HepG2 (cell line): Measurements from ENCODE around the gene PASK. TPM values are rescaled to one million over a fixed set of nuclear protein-coding genes. Genes with fewer than 3 reads are reported as not detected.

ENCODE experiments used
- ATAC-seq: fragments of 200-7000 bp; cut with Tn5 transposase; 3 replicates; pipeline ENCODE4 v1.9.1; 2020; ENCODE audit warnings: mild to moderate bottlenecking, moderate library complexity
- BruUV-seq: library from RNA; stranded (reverse); fragments of 400-500 nt; replicated peaks from 2 replicates; lab custom pipeline; 2021; lab: Mats Ljungman, UMichigan
- CTCF ChIA-PET: fragments of 300-600 bp; formaldehyde crosslinking; extraction: SDS; loops from one replicate; lab custom pipeline; 2021; ENCODE audit warnings: low total read pairs, inconsistent platforms, low intra/inter-chr PET ratio; lab: Yijun Ruan, JAX
- POLR2A ChIA-PET: fragments of 350-600 bp; sonication (Branson Sonifier 250); formaldehyde crosslinking; loops from one replicate; lab custom pipeline; 2020; ENCODE audit warnings: antibody characterized with exemption, inconsistent platforms; lab: Yijun Ruan, JAX
- DNase-seq: peaks from one replicate; pipeline ENCODE4 v3.0.0-alpha.2; 2015; ENCODE audit warnings: low spot score
- FAIRE-seq: peaks from 3 replicates; lab custom pipeline; 2011; peaks lifted over from hg19 to GRCh38; lab: Jason Lieb, UNC
- H2AFZ ChIP-seq: one replicate; pipeline ENCODE4 v1.6.1; 2011; ENCODE audit warnings: low read length, inconsistent platforms
- H3K27ac ChIP-seq: fragments of 300-600 bp; 3 replicates; pipeline ENCODE4 v1.8.0; 2011; ENCODE audit warnings: mixed run types, mild to moderate bottlenecking, mixed read lengths, low read length, inconsistent platforms; ENCODE audit not compliant: insufficient read depth; ENCODE audit errors: extremely low read length
- H3K27me3 ChIP-seq, 2 experiments: fragments of 200-600 bp in 1 of 2; 2 replicates in 1 of 2; 3 replicates in 1 of 2; pipeline versions ENCODE4 v1.6.0 to v1.8.0; 2011; ENCODE audit warnings: low read length in 2 of 2, mild to moderate bottlenecking in 2 of 2, moderate library complexity in 2 of 2, inconsistent platforms in 1 of 2; ENCODE audit not compliant: insufficient read depth in 2 of 2, control insufficient read depth in 1 of 2
- H3K36me3 ChIP-seq, 2 experiments: fragments of 200-600 bp in 1 of 2; replicated peaks in 1 of 2; 2 replicates in 1 of 2; 3 replicates in 1 of 2; pipeline versions ENCODE4 v1.5.1 to v1.8.0; 2011; ENCODE audit warnings: low read length in 2 of 2, inconsistent platforms in 1 of 2; ENCODE audit not compliant: insufficient read depth in 2 of 2, control insufficient read depth in 1 of 2
- H3K4me1 ChIP-seq: 2 replicates; pipeline ENCODE4 v1.5.1; 2012; ENCODE audit warnings: low read length, inconsistent platforms; ENCODE audit not compliant: insufficient read depth
- H3K4me2 ChIP-seq: 2 replicates; pipeline ENCODE4 v1.6.0; 2011; ENCODE audit warnings: low read depth, low read length, inconsistent platforms
- H3K4me3 ChIP-seq, 3 experiments: fragments of 200-600 bp in 1 of 3; sonication (generic), shearing (Covaris generic) in 1 of 3; replicated peaks in 1 of 3; 2 replicates each; pipeline ENCODE4 v1.5.1; 2011 to 2016; ENCODE audit warnings: low read length in 3 of 3, inconsistent platforms in 2 of 3, low read depth in 2 of 3, mild to moderate bottlenecking in 2 of 3, control low read depth in 1 of 3, mixed read lengths in 1 of 3; ENCODE audit not compliant: insufficient read depth in 1 of 3
- H3K79me2 ChIP-seq: one replicate; pipeline ENCODE4 v1.6.1; 2011; ENCODE audit warnings: low read length, inconsistent platforms; ENCODE audit not compliant: insufficient read depth
- H3K9ac ChIP-seq: 2 replicates; pipeline ENCODE4 v1.6.0; 2011; ENCODE audit warnings: mild to moderate bottlenecking, low read depth, low read length, inconsistent platforms; ENCODE audit not compliant: insufficient read depth
- H3K9me3 ChIP-seq: 2 replicates; pipeline ENCODE4 v1.5.1; 2012; ENCODE audit warnings: mild to moderate bottlenecking, low read length
- H4K20me1 ChIP-seq: 2 replicates; pipeline ENCODE4 v1.6.0; 2011; ENCODE audit warnings: inconsistent platforms, mild to moderate bottlenecking, low read length, moderate library complexity; ENCODE audit not compliant: insufficient read depth
- CCDC6 ChIP-seq: sonication (generic); formaldehyde crosslinking; IDR thresholded peaks from 2 replicates; pipeline ENCODE4 v1.8.1; 2022; ENCODE audit warnings: mild to moderate bottlenecking, missing genetic modification reagents, moderate library complexity
- CENPT ChIP-seq: sonication (generic); formaldehyde crosslinking; IDR thresholded peaks from 2 replicates; pipeline ENCODE4 v1.8.0; 2022; ENCODE audit warnings: low read depth, mild to moderate bottlenecking, moderate library complexity, missing genetic modification reagents
- PAWR ChIP-seq: sonication (generic); formaldehyde crosslinking; IDR thresholded peaks from 2 replicates; pipeline ENCODE4 v1.4.0; 2020; ENCODE audit warnings: missing genetic modification reagents, mild to moderate bottlenecking, borderline replicate concordance
- SSRP1 ChIP-seq: IDR thresholded peaks from 2 replicates; pipeline ENCODE4 v1.6.1; 2016; ENCODE audit warnings: control low read depth
- ZNF224 ChIP-seq: sonication (generic); formaldehyde crosslinking; IDR thresholded peaks from 2 replicates; pipeline ENCODE4 v1.5.0; 2020; ENCODE audit warnings: mild to moderate bottlenecking, missing genetic modification reagents
- ZNF546 ChIP-seq: sonication (generic); formaldehyde crosslinking; conservative IDR thresholded peaks from 2 replicates; pipeline ENCODE4 v1.8.1; 2023; ENCODE audit warnings: mild to moderate bottlenecking, missing genetic modification reagents
- ZNF652 ChIP-seq: IDR thresholded peaks from 2 replicates; pipeline ENCODE4 v1.6.1; 2016; ENCODE audit warnings: low read depth, borderline replicate concordance
- ZNF660 ChIP-seq: sonication (generic); formaldehyde crosslinking; IDR thresholded peaks from 2 replicates; pipeline ENCODE4 v1.5.1; 2020; ENCODE audit warnings: mild to moderate bottlenecking, low read depth, missing genetic modification reagents, borderline replicate concordance
- ZNF776 ChIP-seq: sonication (generic); formaldehyde crosslinking; IDR thresholded peaks from 2 replicates; pipeline ENCODE4 v1.4.0; 2020; ENCODE audit warnings: mild to moderate bottlenecking, missing genetic modification reagents
- ZSCAN9 ChIP-seq: IDR thresholded peaks from 2 replicates; pipeline ENCODE4 v1.6.1; 2016; ENCODE audit warnings: borderline replicate concordance
- WGBS: methylation state at CpG from one replicate; pipeline ENCODE4 v1.1.6; 2017; ENCODE audit warnings: low lambda C conversion rate; 5-methylcytosine and 5-hydroxymethylcytosine counted together
- in situ Hi-C: cut with HindIII; loops from 2 replicates; pipeline ENCODE4 v1.10.0; 2017; ENCODE audit warnings: low pct_unique_long_range_greater_than_20kb; ENCODE audit not compliant: extremely low pct_ligation_motif_present
- intact Hi-C: fragments of 100-400 bp; cut with micrococcal nuclease; formaldehyde crosslinking; loops from one replicate; pipeline ENCODE4 v1.10.0; 2022; ENCODE audit not compliant: unreplicated experiment
- polyA plus RNA-seq, 8 experiments: library from polyadenylated mRNA; depleted of rRNA in 3 of 8; stranded (reverse) in 7 of 8; unstranded in 1 of 8; fragments of >200 nt; fragmentation: Illumina TruSeq in 4 of 8; extraction: Trizol in 4 of 8; gene quantifications; 2 replicates each; pipeline versions ENCODE4 v1.2.1 to v1.2.3, GENCODE V29; 2011 to 2016; ENCODE audit warnings: low read depth in 4 of 8, missing spikeins in 1 of 8, mixed read lengths in 1 of 8; ENCODE audit not compliant: insufficient read depth in 1 of 8
- total RNA-seq, 5 experiments: library from RNA; depleted of rRNA; stranded (reverse); fragments of >200 nt; fragmentation: Illumina TruSeq; extraction: Trizol; gene quantifications; 2 replicates each; pipeline ENCODE4 v1.2.3, GENCODE V29; 2016; ENCODE audit warnings: low read depth in 1 of 5
- TF ChIP-seq, protein P1 (sequence below): sonication (generic); formaldehyde crosslinking; IDR thresholded peaks from 2 replicates; pipeline ENCODE4 v1.8.0; 2022; ENCODE audit warnings: mild to moderate bottlenecking, missing genetic modification reagents
- TF ChIP-seq, protein P2 (sequence below): sonication (generic); formaldehyde crosslinking; IDR thresholded peaks from 2 replicates; pipeline ENCODE4 v1.5.1; 2020; ENCODE audit warnings: mild to moderate bottlenecking, missing genetic modification reagents, moderate library complexity
- TF ChIP-seq, protein P3 (sequence below): sonication (generic); formaldehyde crosslinking; IDR thresholded peaks from 2 replicates; pipeline ENCODE4 v1.4.0; 2020; ENCODE audit warnings: mild to moderate bottlenecking, missing genetic modification reagents
- TF ChIP-seq, protein P4 (sequence below): sonication (generic); formaldehyde crosslinking; IDR thresholded peaks from 2 replicates; pipeline ENCODE4 v1.8.1; 2023; ENCODE audit warnings: mild to moderate bottlenecking, missing genetic modification reagents, borderline replicate concordance
- TF ChIP-seq, protein P5 (sequence below): sonication (generic); formaldehyde crosslinking; IDR thresholded peaks from 2 replicates; pipeline ENCODE4 v1.4.0; 2020; ENCODE audit warnings: mild to moderate bottlenecking, missing genetic modification reagents
- TF ChIP-seq, protein P6 (sequence below): sonication (generic); formaldehyde crosslinking; IDR thresholded peaks from 2 replicates; pipeline ENCODE4 v1.5.1; 2020; ENCODE audit warnings: missing genetic modification reagents, mild to moderate bottlenecking, borderline replicate concordance

Gene PASK
- total and polyA plus RNA-seq, 2 of the 13 experiments (the other 11 are each of a cell fraction or from before 2014, with no cell fraction given), result 6.9 to 17.0 TPM

DNA sequence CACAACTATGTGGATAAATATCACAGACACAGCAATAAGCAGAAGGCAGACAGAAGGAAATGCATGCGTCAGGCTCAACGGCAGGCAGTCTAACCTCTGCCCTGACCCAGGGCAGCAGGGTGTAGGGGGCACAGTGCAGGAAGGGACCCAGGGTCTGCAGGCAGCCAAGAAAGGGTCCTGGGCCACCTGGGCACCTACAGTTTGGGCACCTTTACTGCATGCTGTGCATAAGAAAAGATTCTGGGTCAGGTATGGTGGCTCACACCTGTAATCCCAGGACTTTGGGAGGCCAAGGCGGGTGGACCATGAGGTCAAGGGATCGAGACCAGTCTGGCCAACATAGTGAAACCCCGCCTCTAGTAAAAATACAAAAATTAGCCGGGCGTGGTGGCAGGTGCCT is 17.7 kb downstream of the PASK start:
- POLR2A ChIA-PET, result no interaction called here
- Histone ChIP-seq H3K4me3 (no peak overlapping the region), H3K4me2 (no peak overlapping the region), H3K27ac (no peak overlapping the region), H3K36me3 (peaks cover 4 to 9% of the 10 kb centered on the region in 2 experiments; a peak in 4 of 5 replicates), H3K9ac (no peak overlapping the region), H3K4me1 (peaks cover 18% of the 10 kb centered on the region), H2AFZ (no peak overlapping the region), H3K9me3 (no peaks in the 10 kb centered on the region), H4K20me1 (no peaks in the 10 kb centered on the region), H3K27me3 (no peaks in the 10 kb centered on the region), H3K79me2 (no peaks in the 10 kb centered on the region)
- CTCF ChIA-PET, result no interaction called here
- DNase-seq (no peak), ATAC-seq (no peak), FAIRE-seq (no peak)
- WGBS, result 99% methylated on average over 7 of the region's 7 CpGs
- intact Hi-C loops, result no loop called here
- in situ Hi-C loops, result no loop called here
- no TSS peak for BruUV-seq
- TF ChIP-seq CCDC6 (CRISPR knock-in tag) (no peak), ZNF546 (CRISPR knock-in tag) (no peak), ZNF224 (CRISPR knock-in tag) (no peak), ZNF776 (CRISPR knock-in tag) (no peak), ZNF660 (CRISPR knock-in tag) (no peak), CENPT (CRISPR knock-in tag) (no peak), ZNF652 (no peak), ZSCAN9 (no peak), SSRP1 (no peak), PAWR (CRISPR knock-in tag) (no peak)
- TF ChIP-seq, protein P1, sequence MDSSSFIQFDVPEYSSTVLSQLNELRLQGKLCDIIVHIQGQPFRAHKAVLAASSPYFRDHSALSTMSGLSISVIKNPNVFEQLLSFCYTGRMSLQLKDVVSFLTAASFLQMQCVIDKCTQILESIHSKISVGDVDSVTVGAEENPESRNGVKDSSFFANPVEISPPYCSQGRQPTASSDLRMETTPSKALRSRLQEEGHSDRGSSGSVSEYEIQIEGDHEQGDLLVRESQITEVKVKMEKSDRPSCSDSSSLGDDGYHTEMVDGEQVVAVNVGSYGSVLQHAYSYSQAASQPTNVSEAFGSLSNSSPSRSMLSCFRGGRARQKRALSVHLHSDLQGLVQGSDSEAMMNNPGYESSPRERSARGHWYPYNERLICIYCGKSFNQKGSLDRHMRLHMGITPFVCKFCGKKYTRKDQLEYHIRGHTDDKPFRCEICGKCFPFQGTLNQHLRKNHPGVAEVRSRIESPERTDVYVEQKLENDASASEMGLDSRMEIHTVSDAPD, result no peak
- TF ChIP-seq, protein P2, sequence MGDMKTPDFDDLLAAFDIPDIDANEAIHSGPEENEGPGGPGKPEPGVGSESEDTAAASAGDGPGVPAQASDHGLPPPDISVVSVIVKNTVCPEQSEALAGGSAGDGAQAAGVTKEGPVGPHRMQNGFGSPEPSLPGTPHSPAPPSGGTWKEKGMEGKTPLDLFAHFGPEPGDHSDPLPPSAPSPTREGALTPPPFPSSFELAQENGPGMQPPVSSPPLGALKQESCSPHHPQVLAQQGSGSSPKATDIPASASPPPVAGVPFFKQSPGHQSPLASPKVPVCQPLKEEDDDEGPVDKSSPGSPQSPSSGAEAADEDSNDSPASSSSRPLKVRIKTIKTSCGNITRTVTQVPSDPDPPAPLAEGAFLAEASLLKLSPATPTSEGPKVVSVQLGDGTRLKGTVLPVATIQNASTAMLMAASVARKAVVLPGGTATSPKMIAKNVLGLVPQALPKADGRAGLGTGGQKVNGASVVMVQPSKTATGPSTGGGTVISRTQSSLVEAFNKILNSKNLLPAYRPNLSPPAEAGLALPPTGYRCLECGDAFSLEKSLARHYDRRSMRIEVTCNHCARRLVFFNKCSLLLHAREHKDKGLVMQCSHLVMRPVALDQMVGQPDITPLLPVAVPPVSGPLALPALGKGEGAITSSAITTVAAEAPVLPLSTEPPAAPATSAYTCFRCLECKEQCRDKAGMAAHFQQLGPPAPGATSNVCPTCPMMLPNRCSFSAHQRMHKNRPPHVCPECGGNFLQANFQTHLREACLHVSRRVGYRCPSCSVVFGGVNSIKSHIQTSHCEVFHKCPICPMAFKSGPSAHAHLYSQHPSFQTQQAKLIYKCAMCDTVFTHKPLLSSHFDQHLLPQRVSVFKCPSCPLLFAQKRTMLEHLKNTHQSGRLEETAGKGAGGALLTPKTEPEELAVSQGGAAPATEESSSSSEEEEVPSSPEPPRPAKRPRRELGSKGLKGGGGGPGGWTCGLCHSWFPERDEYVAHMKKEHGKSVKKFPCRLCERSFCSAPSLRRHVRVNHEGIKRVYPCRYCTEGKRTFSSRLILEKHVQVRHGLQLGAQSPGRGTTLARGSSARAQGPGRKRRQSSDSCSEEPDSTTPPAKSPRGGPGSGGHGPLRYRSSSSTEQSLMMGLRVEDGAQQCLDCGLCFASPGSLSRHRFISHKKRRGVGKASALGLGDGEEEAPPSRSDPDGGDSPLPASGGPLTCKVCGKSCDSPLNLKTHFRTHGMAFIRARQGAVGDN (CRISPR knock-in tag), result no peak
- TF ChIP-seq, protein P3, sequence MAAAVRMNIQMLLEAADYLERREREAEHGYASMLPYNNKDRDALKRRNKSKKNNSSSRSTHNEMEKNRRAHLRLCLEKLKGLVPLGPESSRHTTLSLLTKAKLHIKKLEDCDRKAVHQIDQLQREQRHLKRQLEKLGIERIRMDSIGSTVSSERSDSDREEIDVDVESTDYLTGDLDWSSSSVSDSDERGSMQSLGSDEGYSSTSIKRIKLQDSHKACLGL, result no peak
- TF ChIP-seq, protein P4, sequence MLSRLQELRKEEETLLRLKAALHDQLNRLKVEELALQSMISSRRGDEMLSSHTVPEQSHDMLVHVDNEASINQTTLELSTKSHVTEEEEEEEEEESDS (CRISPR knock-in tag), result no peak
- TF ChIP-seq, protein P5, sequence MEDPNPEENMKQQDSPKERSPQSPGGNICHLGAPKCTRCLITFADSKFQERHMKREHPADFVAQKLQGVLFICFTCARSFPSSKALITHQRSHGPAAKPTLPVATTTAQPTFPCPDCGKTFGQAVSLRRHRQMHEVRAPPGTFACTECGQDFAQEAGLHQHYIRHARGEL, result no peak
- TF ChIP-seq, protein P6, sequence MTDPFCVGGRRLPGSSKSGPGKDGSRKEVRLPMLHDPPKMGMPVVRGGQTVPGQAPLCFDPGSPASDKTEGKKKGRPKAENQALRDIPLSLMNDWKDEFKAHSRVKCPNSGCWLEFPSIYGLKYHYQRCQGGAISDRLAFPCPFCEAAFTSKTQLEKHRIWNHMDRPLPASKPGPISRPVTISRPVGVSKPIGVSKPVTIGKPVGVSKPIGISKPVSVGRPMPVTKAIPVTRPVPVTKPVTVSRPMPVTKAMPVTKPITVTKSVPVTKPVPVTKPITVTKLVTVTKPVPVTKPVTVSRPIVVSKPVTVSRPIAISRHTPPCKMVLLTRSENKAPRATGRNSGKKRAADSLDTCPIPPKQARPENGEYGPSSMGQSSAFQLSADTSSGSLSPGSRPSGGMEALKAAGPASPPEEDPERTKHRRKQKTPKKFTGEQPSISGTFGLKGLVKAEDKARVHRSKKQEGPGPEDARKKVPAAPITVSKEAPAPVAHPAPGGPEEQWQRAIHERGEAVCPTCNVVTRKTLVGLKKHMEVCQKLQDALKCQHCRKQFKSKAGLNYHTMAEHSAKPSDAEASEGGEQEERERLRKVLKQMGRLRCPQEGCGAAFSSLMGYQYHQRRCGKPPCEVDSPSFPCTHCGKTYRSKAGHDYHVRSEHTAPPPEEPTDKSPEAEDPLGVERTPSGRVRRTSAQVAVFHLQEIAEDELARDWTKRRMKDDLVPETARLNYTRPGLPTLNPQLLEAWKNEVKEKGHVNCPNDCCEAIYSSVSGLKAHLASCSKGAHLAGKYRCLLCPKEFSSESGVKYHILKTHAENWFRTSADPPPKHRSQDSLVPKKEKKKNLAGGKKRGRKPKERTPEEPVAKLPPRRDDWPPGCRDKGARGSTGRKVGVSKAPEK, result no peak
